KBM-7 (cell line): ENCODE data around the gene IFT22.
"Not testable (repeated sequence)": the region's sequence is repeated elsewhere in the genome, so short reads cannot be mapped to it uniquely, and the experiment has no call there.

Experiments
- DNase-seq: peaks from one replicate; pipeline ENCODE4 v3.0.0-alpha.2; 2015
- in situ Hi-C: fragments of 300-500 bp; cut with MboI; formaldehyde crosslinking; loops from 2 replicates; pipeline ENCODE4 v1.14.3; 2020; ENCODE audit warnings: low sequenced_read_pairs, low pct_unique_long_range_greater_than_20kb, mixed read lengths

The IFT22 gene

DNA sequence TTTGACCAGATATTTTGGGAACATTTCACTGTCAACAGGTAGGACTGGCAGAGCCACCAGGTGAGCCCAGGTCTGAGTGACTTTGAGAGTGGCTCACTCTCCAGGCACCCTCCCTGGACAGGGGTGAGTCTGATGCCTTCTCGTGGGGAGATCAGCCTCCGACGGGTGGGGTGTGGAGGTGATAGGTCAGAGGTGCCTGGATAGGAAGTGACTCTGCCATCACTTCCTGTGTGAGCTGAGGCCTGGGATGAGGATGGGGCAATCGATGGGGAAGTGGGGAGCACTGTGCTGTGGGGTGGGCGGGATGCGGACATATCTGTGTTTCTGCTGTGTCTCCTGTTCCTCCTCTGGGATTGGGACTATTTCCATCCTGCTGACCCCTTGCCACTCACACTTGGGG, 34.6 kb downstream of the IFT22 start:
- in situ Hi-C loops = no loop called here
- no peak for DNase-seq

DNA sequence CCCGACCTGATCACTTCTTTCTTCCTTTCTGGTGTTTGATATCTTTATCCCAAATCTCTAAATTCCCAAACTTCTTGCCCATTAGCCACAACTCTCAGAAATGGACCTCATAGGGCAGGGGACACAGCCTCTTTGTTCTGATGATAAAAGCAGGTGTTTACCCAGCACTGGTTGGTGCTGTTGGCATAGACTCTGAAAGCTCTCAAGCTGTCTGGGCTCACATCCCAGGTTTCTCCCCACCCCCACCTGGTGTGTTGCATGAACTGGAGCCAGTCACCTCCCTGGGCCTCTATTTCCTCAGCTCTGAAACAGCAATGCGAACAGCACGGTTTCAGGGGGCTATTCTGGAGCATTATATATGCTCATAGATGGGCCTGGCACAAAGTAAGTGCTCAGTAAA, 35.7 kb downstream of the IFT22 start:
- in situ Hi-C loops, DNase-seq: not testable (repeated sequence)

DNA sequence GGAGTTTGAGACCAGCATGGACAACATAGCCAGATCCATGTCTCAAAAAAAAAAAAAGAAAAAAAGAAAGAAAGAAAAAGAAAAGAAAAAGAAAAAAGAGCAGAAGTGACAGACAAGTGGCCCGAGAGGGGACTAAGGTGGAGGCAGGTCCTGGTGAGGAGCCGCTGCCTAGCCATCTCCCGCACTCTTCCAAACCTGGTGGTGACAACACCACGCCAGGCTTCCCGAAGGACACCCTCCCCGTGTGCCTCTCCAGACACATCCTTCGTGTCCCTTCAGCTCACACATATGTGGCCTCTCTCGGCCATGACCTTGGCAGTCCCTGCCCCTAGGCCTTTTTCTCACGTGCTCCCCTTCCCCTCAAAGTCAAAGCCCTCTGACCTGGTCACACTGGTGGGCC, 36.4 kb downstream of the IFT22 start:
- no peak for DNase-seq
- in situ Hi-C loops = no loop called here

GRCh38 chr7:101280912-101281311, 40.7 kb downstream of the IFT22 start:
- in situ Hi-C loops = not testable (repeated sequence)

GRCh38 chr7:101278461-101279292, 42.9 kb downstream of the IFT22 start:
- in situ Hi-C loops = no loop called here
- DNase-seq = no peak

More at GRCh38 chr7:101280912-101281311, 40.7 kb downstream of the IFT22 start:
- DNase-seq = not testable (repeated sequence)

DNA sequence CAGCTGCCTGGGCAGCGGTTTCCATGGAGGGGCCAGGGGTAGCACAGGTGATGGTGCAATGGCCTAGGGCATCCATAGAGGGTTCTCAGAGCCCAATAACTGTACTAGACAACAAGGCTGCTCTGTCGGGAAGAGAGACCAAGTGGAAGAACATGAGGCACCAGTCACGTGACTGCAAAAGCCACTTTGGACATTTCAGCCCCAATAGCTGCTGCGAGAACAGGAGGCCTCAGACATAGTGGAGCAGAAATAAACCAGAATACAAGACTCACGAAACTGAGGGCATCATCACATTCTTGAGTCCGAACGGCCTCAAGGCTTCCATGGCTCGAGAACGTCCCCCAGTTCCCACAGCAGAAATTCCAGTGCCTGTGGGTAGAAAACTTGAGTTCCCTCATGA, 44.5 kb downstream of the IFT22 start:
- no peak for DNase-seq
- in situ Hi-C loops = no loop called here

DNA sequence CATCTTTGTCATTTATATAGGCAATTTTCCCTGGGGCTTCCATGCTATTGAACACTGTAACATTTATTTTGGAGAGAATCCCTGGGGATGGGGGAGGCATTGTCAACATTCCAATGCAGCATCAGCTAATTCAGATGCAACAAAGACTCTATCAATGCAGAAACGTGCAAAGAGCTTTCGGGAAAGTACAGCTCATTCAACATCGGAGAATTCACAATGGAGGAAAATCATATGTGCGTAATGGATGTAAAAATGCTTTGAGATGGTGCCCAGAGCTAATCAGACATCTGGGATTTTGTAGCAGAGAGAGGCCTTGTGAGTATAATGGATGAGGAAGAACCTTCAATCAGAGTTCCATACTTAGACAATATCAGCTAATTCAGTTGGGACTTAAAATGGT, 48.4 kb downstream of the IFT22 start:
- DNase-seq = no peak
- in situ Hi-C loops = no loop called here

- in situ Hi-C loops = no loop called here
- DNase-seq = no peak
These were observed 50.6 kb downstream of the IFT22 start for GRCh38 chr7:101271021-101271420.

DNA sequence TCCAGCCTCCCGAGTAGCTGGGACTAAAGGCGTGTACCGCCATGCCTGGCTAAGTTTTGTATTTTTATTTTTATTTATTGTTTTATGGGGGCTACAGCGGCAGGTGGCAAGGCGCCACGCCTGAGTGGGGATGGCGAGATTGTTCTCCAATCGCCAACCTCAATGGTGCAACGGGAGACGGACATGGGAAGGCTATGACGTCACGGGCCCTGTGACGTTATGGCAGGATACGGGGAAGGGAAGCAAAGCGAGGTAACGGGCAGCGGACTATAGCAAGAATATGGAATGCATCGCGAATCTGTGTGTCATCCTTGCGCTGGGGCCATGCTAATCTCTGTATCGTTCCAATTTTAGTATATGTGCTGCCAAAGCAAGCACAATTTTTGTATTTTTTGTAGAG, 51.9 kb downstream of the IFT22 start:
- no peak for DNase-seq
- in situ Hi-C loops = no loop called here

DNA sequence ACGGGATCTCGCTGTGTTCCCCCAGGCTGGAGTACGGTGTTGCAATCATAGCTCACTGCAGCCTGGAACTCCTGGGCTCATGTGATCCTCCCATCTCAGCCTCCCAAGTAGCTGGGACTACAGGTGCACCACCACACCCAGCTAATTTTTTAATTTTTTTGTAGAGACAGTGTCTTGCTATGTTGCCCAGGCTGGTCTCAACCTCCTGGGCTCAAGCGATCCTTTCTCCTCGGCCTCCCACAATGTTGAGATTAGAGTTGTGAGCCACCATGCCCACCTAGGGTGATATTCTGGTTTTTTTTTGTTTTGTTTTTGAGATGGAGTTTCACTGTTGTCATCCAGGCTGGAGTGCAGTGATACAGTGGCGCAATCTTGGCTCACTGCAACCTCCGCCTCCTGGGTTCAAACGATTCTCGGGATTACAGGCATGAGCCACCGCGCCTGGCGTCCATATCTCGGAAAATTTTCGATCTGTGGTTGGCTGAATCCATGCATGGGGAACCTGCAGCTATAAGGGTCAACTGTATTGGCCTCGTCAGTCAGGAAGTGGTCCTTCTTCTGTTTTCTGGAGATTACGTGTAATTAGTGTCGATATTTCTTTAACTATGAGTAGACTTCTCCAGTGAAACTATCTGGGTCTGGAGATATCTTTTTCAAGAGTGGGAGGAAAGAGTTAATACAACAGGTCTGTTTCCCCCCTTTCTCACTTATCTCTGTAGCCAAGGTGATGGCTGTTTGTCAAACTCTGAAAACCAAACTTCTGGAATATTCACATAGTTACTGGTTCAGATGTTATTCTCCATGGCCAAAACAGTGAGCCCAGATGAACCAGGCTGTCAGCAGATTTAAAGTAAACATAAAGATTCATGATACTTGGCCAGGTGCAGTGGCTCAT, 55.7 kb downstream of the IFT22 start:
- in situ Hi-C loops = no loop called here
- no peak for DNase-seq

GRCh38 chr7:101264102-101264706, 57.4 kb downstream of the IFT22 start:
- DNase-seq = peak; percentile 62
- in situ Hi-C loops = not testable (repeated sequence)
